Measurements from ENCODE around the gene RABL6.

The RABL6 gene

GRCh38 chr9:136824496-136825225 is 16.9 kb downstream of the RABL6 start:
- no peak for TF ChIP-seq TSHZ2 (CRISPR knock-in tag; IDR thresholded peaks at IDR 0.05)
- TF ChIP-seq ZFP3 (CRISPR knock-in tag; IDR thresholded peaks at IDR 0.05) = no peak
- TF ChIP-seq CREB5 (CRISPR knock-in tag; IDR thresholded peaks at IDR 0.05; ENCODE audit: low read depth) = no peak
- no peak for TF ChIP-seq ZNF565 (CRISPR knock-in tag; conservative IDR thresholded peaks at IDR 0.05; ENCODE audit: low read depth)
- no peak for TF ChIP-seq ZNF8 (CRISPR knock-in tag; IDR thresholded peaks at IDR 0.05)
- TF ChIP-seq SNAI2 (CRISPR knock-in tag; IDR thresholded peaks at IDR 0.05) = no peak
- TF ChIP-seq ZFP30 (CRISPR knock-in tag; IDR thresholded peaks at IDR 0.05) = no peak
- ATAC-seq = no peak

- TF ChIP-seq GLIS3 (CRISPR knock-in tag; IDR thresholded peaks at IDR 0.05) (no peak), TSHZ2 (CRISPR knock-in tag; IDR thresholded peaks at IDR 0.05) (no peak), OSR1 (CRISPR knock-in tag; IDR thresholded peaks at IDR 0.05) (no peak), TOX (CRISPR knock-in tag; IDR thresholded peaks at IDR 0.05; ENCODE audit: borderline replicate concordance) (no peak)
- ATAC-seq = no peak
Measured at GRCh38 chr9:136825295-136826187, 17.8 kb downstream of the RABL6 start.

- TF ChIP-seq TSHZ2 (CRISPR knock-in tag; IDR thresholded peaks at IDR 0.05) = no peak
- no peak for TF ChIP-seq ZFP3 (CRISPR knock-in tag; IDR thresholded peaks at IDR 0.05)
- no peak for TF ChIP-seq PATZ1 (CRISPR knock-in tag; IDR thresholded peaks at IDR 0.05; ENCODE audit: borderline replicate concordance)
- TF ChIP-seq RARB (CRISPR knock-in tag; IDR thresholded peaks at IDR 0.05) = no peak
- TF ChIP-seq ISL1 (CRISPR knock-in tag; IDR thresholded peaks at IDR 0.05) = no peak
- ATAC-seq = no peak
Measured at GRCh38 chr9:136826188-136826541, 18.4 kb downstream of the RABL6 start.

All from SK-N-SH treated with all-trans-retinoic acid at 6 μM for 48 hours (cell line).